VCaP (cell line): ENCODE measurements around the gene CYFIP1.
"Not testable (repeated sequence)": the region's sequence is repeated elsewhere in the genome, so short reads cannot be mapped to it uniquely, and the experiment has no call there.

Source experiments
- H3K27ac ChIP-seq: fragments of 450-650 bp; 2 replicates; pipeline ENCODE4 v1.5.1; 2017
- CTCF ChIP-seq: fragments of 450-650 bp; conservative IDR thresholded peaks from 2 replicates; pipeline ENCODE4 v1.5.1; 2017; ENCODE audit warnings: mild to moderate bottlenecking, moderate library complexity

Gene CYFIP1

GRCh38 chr15:22995795-22996194, 15.6 kb upstream of the CYFIP1 start:
- TF ChIP-seq CTCF, result no peak
- no peak overlapping the region for H3K27ac ChIP-seq

GRCh38 chr15:22992024-22992326, 11.8 kb upstream of the CYFIP1 start:
- no peak for TF ChIP-seq CTCF
- no peak overlapping the region for H3K27ac ChIP-seq

- no peak overlapping the region for H3K27ac ChIP-seq
- no peak for TF ChIP-seq CTCF
These were observed 9.7 kb upstream of the CYFIP1 start for GRCh38 chr15:22989576-22990477.

- no peak overlapping the region for H3K27ac ChIP-seq
- no peak for TF ChIP-seq CTCF
These were observed 8.6 kb upstream of the CYFIP1 start for GRCh38 chr15:22988811-22989210.

- H3K27ac ChIP-seq, result not testable (repeated sequence)
These were observed 1.8 kb upstream of the CYFIP1 start for GRCh38 chr15:22981931-22982330.

GRCh38 chr15:22981051-22981840, 1.1 kb upstream of the CYFIP1 start:
- no peak for TF ChIP-seq CTCF
- peak overlapping the region; percentile 92 for H3K27ac ChIP-seq

- peak overlapping the region; percentile 92 for H3K27ac ChIP-seq
- 0 out of 2 replicates have a peak, but pooled peaks have one; percentile 10 for TF ChIP-seq CTCF
These were observed 655 bp downstream of the CYFIP1 start for GRCh38 chr15:22979238-22980188.
